H9 (cell line): ENCODE results near the gene NOXA1. TPM values are rescaled to one million over a fixed set of nuclear protein-coding genes. Genes with fewer than 3 reads are reported as not detected.

Source experiments
- DNase-seq: peaks from one replicate; pipeline ENCODE4 v3.0.0-alpha.2; 2017
- H2AFZ ChIP-seq: one replicate; pipeline ENCODE4 v1.6.1; 2013; ENCODE audit warnings: mild to moderate bottlenecking, low read length, control low read depth, moderate library complexity
- H2AK5ac ChIP-seq: 2 replicates; pipeline ENCODE4 v1.6.1; 2013; ENCODE audit warnings: low read length, control low read depth, mixed read lengths; ENCODE audit not compliant: insufficient read length
- H2BK120ac ChIP-seq: one replicate; pipeline ENCODE4 v1.6.1; 2013; ENCODE audit warnings: low read depth, mild to moderate bottlenecking, low read length, control low read depth, inconsistent platforms; ENCODE audit not compliant: poor library complexity, severe bottlenecking
- H2BK12ac ChIP-seq: 2 replicates; pipeline ENCODE4 v1.6.1; 2013; ENCODE audit warnings: low read length, control low read depth, mixed read lengths, low read depth; ENCODE audit not compliant: insufficient read length
- H2BK15ac ChIP-seq: 2 replicates; pipeline ENCODE4 v1.6.1; 2013; ENCODE audit warnings: low read depth, low read length, control low read depth
- H2BK20ac ChIP-seq: one replicate; pipeline ENCODE4 v1.6.1; 2013; ENCODE audit warnings: low read depth, mild to moderate bottlenecking, low read length, control low read depth, inconsistent platforms; ENCODE audit not compliant: poor library complexity, severe bottlenecking
- H2BK5ac ChIP-seq: 2 replicates; pipeline ENCODE4 v1.6.1; 2013; ENCODE audit warnings: low read length, control low read depth, mixed read lengths; ENCODE audit not compliant: insufficient read length
- H3K14ac ChIP-seq: 2 replicates; pipeline ENCODE4 v1.6.1; 2013; ENCODE audit warnings: low read length, control low read depth; ENCODE audit not compliant: insufficient read depth
- H3K18ac ChIP-seq: 2 replicates; pipeline ENCODE4 v1.6.1; 2013; ENCODE audit warnings: low read depth, mild to moderate bottlenecking, mixed read lengths, low read length, control low read depth; ENCODE audit not compliant: insufficient read length
- H3K23ac ChIP-seq: 2 replicates; pipeline ENCODE4 v1.6.1; 2013; ENCODE audit warnings: low read length, control low read depth, mixed read lengths, low read depth; ENCODE audit not compliant: insufficient read length
- H3K23me2 ChIP-seq: 2 replicates; pipeline ENCODE4 v1.6.1; 2013; ENCODE audit warnings: low read depth, mild to moderate bottlenecking, mixed read lengths, low read length, control low read depth; ENCODE audit not compliant: insufficient read length, poor library complexity, severe bottlenecking
- H3K27ac ChIP-seq: 2 replicates; pipeline ENCODE4 v1.5.1; 2013; ENCODE audit warnings: low read length, control low read depth, mixed read lengths, low read depth; ENCODE audit not compliant: insufficient read length
- H3K27me3 ChIP-seq: 2 replicates; pipeline ENCODE4 v1.6.1; 2013; ENCODE audit warnings: low read length, control low read depth, inconsistent platforms; ENCODE audit not compliant: insufficient read depth
- H3K4ac ChIP-seq: 2 replicates; pipeline ENCODE4 v1.6.1; 2013; ENCODE audit warnings: low read depth, mild to moderate bottlenecking, control low read depth, inconsistent platforms, low read length, moderate library complexity
- H3K4me1 ChIP-seq: 2 replicates; pipeline ENCODE4 v1.6.1; 2013; ENCODE audit warnings: low read length, control low read depth, inconsistent platforms; ENCODE audit not compliant: insufficient read depth
- H3K4me2 ChIP-seq: 2 replicates; pipeline ENCODE4 v1.6.1; 2013; ENCODE audit warnings: low read length, control low read depth, mixed read lengths; ENCODE audit not compliant: insufficient read length, insufficient read depth
- H3K56ac ChIP-seq: 2 replicates; pipeline ENCODE4 v1.6.1; 2013; ENCODE audit warnings: low read depth, mild to moderate bottlenecking, mixed read lengths, low read length, control low read depth; ENCODE audit not compliant: insufficient read length
- H3K79me1 ChIP-seq: 2 replicates; pipeline ENCODE4 v1.6.1; 2013; ENCODE audit warnings: low read depth, mild to moderate bottlenecking, moderate library complexity, low read length, control low read depth, inconsistent platforms; ENCODE audit not compliant: insufficient read depth, poor library complexity, severe bottlenecking
- H3K79me2 ChIP-seq: 2 replicates; pipeline ENCODE4 v1.6.1; 2013; ENCODE audit warnings: low read length, control low read depth, inconsistent platforms; ENCODE audit not compliant: insufficient read depth
- H3K9ac ChIP-seq: 2 replicates; pipeline ENCODE4 v1.6.1; 2013; ENCODE audit warnings: low read length, control low read depth, mixed read lengths; ENCODE audit not compliant: insufficient read length; ENCODE audit errors: extremely low read depth
- H3K9me3 ChIP-seq: one replicate; pipeline ENCODE4 v1.6.1; 2013; ENCODE audit warnings: low read depth, low read length, inconsistent platforms; ENCODE audit not compliant: control insufficient read depth
- H3T11ph ChIP-seq: one replicate; pipeline ENCODE4 v1.6.1; 2013; ENCODE audit warnings: mild to moderate bottlenecking, low read length, control low read depth, inconsistent platforms
- H4K20me1 ChIP-seq: one replicate; pipeline ENCODE4 v1.6.1; 2013; ENCODE audit not compliant: control insufficient read depth, insufficient read length, insufficient read depth
- H4K5ac ChIP-seq: 2 replicates; pipeline ENCODE4 v1.6.1; 2013; ENCODE audit warnings: low read depth, mild to moderate bottlenecking, mixed read lengths, low read length, control low read depth; ENCODE audit not compliant: insufficient read length
- H4K8ac ChIP-seq: replicated peaks from 2 replicates; pipeline ENCODE4 v1.6.1; 2013; ENCODE audit warnings: low read length, control low read depth, mixed read lengths, low read depth; ENCODE audit not compliant: insufficient read length
- H4K91ac ChIP-seq: 2 replicates; pipeline ENCODE4 v1.6.1; 2013; ENCODE audit warnings: low read depth, mild to moderate bottlenecking, moderate library complexity, mixed read lengths, low read length, control low read depth; ENCODE audit not compliant: insufficient read length
- H3K27ac Mint-ChIP-seq, 3 experiments: 2 replicates in 2 of 3; 3 replicates in 1 of 3; pipeline ENCODE4 v1.8.0; 2020 to 2021; ENCODE audit warnings: mixed read lengths in 3 of 3, mild to moderate bottlenecking in 1 of 3, moderate library complexity in 1 of 3
- H3K27me3 Mint-ChIP-seq: 2 replicates; pipeline ENCODE4 v1.8.0; 2021; ENCODE audit warnings: low read depth, mild to moderate bottlenecking, moderate library complexity, mixed read lengths
- H3K36me3 Mint-ChIP-seq, 3 experiments: 2 replicates in 2 of 3; 3 replicates in 1 of 3; pipeline ENCODE4 v1.8.0; 2020 to 2021; ENCODE audit warnings: low read depth in 3 of 3, mixed read lengths in 3 of 3; ENCODE audit not compliant: insufficient read depth in 1 of 3
- H3K4me1 Mint-ChIP-seq, 2 experiments: 2 replicates each; pipeline ENCODE4 v1.8.0; 2020; ENCODE audit warnings: mixed read lengths in 2 of 2
- H3K4me3 Mint-ChIP-seq, 2 experiments: 2 replicates in 1 of 2; 3 replicates in 1 of 2; pipeline ENCODE4 v1.8.0; 2020 to 2021; ENCODE audit warnings: mild to moderate bottlenecking in 2 of 2, mixed read lengths in 2 of 2, moderate library complexity in 1 of 2
- H3K9me3 Mint-ChIP-seq, 2 experiments: 2 replicates in 1 of 2; 3 replicates in 1 of 2; pipeline ENCODE4 v1.8.0; 2020; ENCODE audit warnings: mild to moderate bottlenecking in 2 of 2, mixed read lengths in 2 of 2, moderate library complexity in 1 of 2
- CTCF ChIP-seq: fragments of 200-600 bp; sonication (generic); conservative IDR thresholded peaks from 3 replicates; pipeline ENCODE4 v1.8.0; 2021; ENCODE audit warnings: antibody characterized with exemption, mild to moderate bottlenecking
- WGBS: extraction: QIAGEN DNeasy Blood & Tissue Kit; methylation state at CpG from one replicate; pipeline ENCODE4 v1.1.7; 2013; ENCODE audit warnings: missing lambda C conversion rate, low lambda C conversion rate, mixed read lengths; ENCODE audit not compliant: insufficient read length; ENCODE audit errors: extremely low coverage; 5-methylcytosine and 5-hydroxymethylcytosine counted together
- total RNA-seq: library from RNA; stranded (reverse); gene quantifications from 2 replicates; pipeline ENCODE4 v1.2.1, GENCODE V29; 2021

The NOXA1 gene
- total RNA-seq, 1 experiment from 2014 or later = 2.0 TPM

GRCh38 chr9:137431416-137431931 lies 8.3 kb downstream of the NOXA1 start:
- no peaks in the 10 kb centered on the region; a peak in 1 of 4 replicates for H3K4me1 Mint-ChIP-seq

More at GRCh38 chr9:137431416-137431931, 8.3 kb downstream of the NOXA1 start:
- no peak overlapping the region for H2AK5ac ChIP-seq
- no CpG with 5 or more reads among the region's 21 CpGs for WGBS
- H4K20me1 ChIP-seq = no peaks in the 10 kb centered on the region
- H3T11ph ChIP-seq = no peak overlapping the region
- no peak overlapping the region for H2AFZ ChIP-seq
- H4K5ac ChIP-seq = no peak overlapping the region
- H3K9ac ChIP-seq = no peak overlapping the region
- H3K23me2 ChIP-seq = no peaks in the 10 kb centered on the region
- H3K9me3 ChIP-seq = no peaks in the 10 kb centered on the region
- no peaks in the 10 kb centered on the region for H3K9me3 Mint-ChIP-seq
- no peak overlapping the region for H3K56ac ChIP-seq
- no peaks in the 10 kb centered on the region for H3K4me1 ChIP-seq
- no peak overlapping the region for H2BK5ac ChIP-seq
- H2BK12ac ChIP-seq = no peak overlapping the region
- no peak overlapping the region for H3K4me2 ChIP-seq
- H3K27me3 Mint-ChIP-seq = no peaks in the 10 kb centered on the region; the same call in 1 of the 2 replicates
- H2BK120ac ChIP-seq = no peak overlapping the region
- H2BK20ac ChIP-seq = no peak overlapping the region
- H3K14ac ChIP-seq = no peak overlapping the region
- no peaks in the 10 kb centered on the region for H3K27me3 ChIP-seq
- H3K23ac ChIP-seq = no peak overlapping the region
- no peak overlapping the region for H4K91ac ChIP-seq
- H3K79me2 ChIP-seq = no peaks in the 10 kb centered on the region
- no peak overlapping the region for H2BK15ac ChIP-seq
- no peaks in the 10 kb centered on the region for H3K79me1 ChIP-seq
- no peak overlapping the region for H3K27ac Mint-ChIP-seq
- DNase-seq = no peak
- no peak overlapping the region for H3K4me3 Mint-ChIP-seq
- no peak overlapping the region for H3K18ac ChIP-seq
- no peaks in the 10 kb centered on the region for H3K36me3 Mint-ChIP-seq
- no peak for TF ChIP-seq CTCF
- no peak overlapping the region for H4K8ac ChIP-seq
- H3K27ac ChIP-seq = no peak overlapping the region
- H3K4ac ChIP-seq = no peak overlapping the region
